H1 (cell line): ENCODE data around the gene CASQ2. TPM values are rescaled to one million over a fixed set of nuclear protein-coding genes. Genes with fewer than 3 reads are reported as not detected.

Source experiments
- CTCF ChIA-PET: fragments of 300-600 bp; sonication (Branson Sonifier 250); formaldehyde crosslinking; loops from one replicate; lab custom pipeline; 2021; ENCODE audit not compliant: partially characterized antibody; lab: Charles Lee
- POLR2A ChIA-PET: fragments of 300-600 bp; sonication (Branson Sonifier 250); formaldehyde crosslinking; loops from one replicate; lab custom pipeline; 2021; ENCODE audit warnings: inconsistent platforms; ENCODE audit not compliant: partially characterized antibody; lab: Charles Lee
- DNase-seq, 2 experiments: peaks; one replicate each; pipeline versions ENCODE4 v3.0.0 to v3.0.0-alpha.2; 2010 to 2022; ENCODE audit warnings: low spot score in 2 of 2, low read depth in 1 of 2, mixed read lengths in 1 of 2
- FAIRE-seq: peaks from 2 replicates; lab custom pipeline; 2011; peaks lifted over from hg19 to GRCh38; lab: Jason Lieb, UNC
- H2AFZ ChIP-seq: 2 replicates; pipeline ENCODE4 v1.8.1; 2012; ENCODE audit warnings: low read length, inconsistent platforms
- H2AK5ac ChIP-seq: 2 replicates; pipeline ENCODE4 v1.6.1; 2013; ENCODE audit warnings: low read depth, low read length
- H2BK120ac ChIP-seq: replicated peaks from 2 replicates; pipeline ENCODE3; 2013; ENCODE audit warnings: low read depth, low read length, inconsistent platforms
- H2BK12ac ChIP-seq: 2 replicates; pipeline ENCODE4 v1.6.1; 2013; ENCODE audit warnings: low read depth, low read length
- H2BK15ac ChIP-seq: 2 replicates; pipeline ENCODE4 v1.6.1; 2013; ENCODE audit warnings: low read length
- H2BK20ac ChIP-seq: 2 replicates; pipeline ENCODE4 v1.6.1; 2013; ENCODE audit warnings: low read length
- H2BK5ac ChIP-seq: 2 replicates; pipeline ENCODE4 v1.6.1; 2013; ENCODE audit warnings: low read depth, low read length
- H3K14ac ChIP-seq: 2 replicates; pipeline ENCODE4 v1.6.1; 2013; ENCODE audit warnings: inconsistent platforms; ENCODE audit not compliant: insufficient read length
- H3K18ac ChIP-seq: 2 replicates; pipeline ENCODE4 v1.6.1; 2013; ENCODE audit warnings: low read length; ENCODE audit errors: extremely low read depth
- H3K23ac ChIP-seq: 2 replicates; pipeline ENCODE4 v1.6.1; 2013; ENCODE audit warnings: inconsistent platforms; ENCODE audit not compliant: insufficient read length
- H3K23me2 ChIP-seq: 2 replicates; pipeline ENCODE4 v1.6.1; 2013; ENCODE audit warnings: low read depth, low read length
- H3K27ac ChIP-seq: 2 replicates; pipeline ENCODE4 v1.6.1; 2011; ENCODE audit warnings: low read depth, low read length, inconsistent platforms
- H3K27me3 ChIP-seq, 4 experiments: replicated peaks in 1 of 4; 1 replicate in 1 of 4; 2 replicates in 3 of 4; pipeline versions ENCODE4 v1.6.1 to v1.8.1; 2011 to 2013; ENCODE audit warnings: low read length in 3 of 4, mild to moderate bottlenecking in 3 of 4, inconsistent platforms in 2 of 4, mixed read lengths in 2 of 4, moderate library complexity in 1 of 4; ENCODE audit not compliant: control insufficient read depth in 3 of 4, insufficient read depth in 3 of 4; ENCODE audit errors: extremely low read depth in 1 of 4
- H3K36me3 ChIP-seq, 4 experiments: 2 replicates each; pipeline versions ENCODE4 v1.6.1 to v1.8.1; 2011 to 2013; ENCODE audit warnings: mild to moderate bottlenecking in 4 of 4, low read length in 3 of 4, moderate library complexity in 2 of 4, control low read depth in 1 of 4, inconsistent platforms in 1 of 4; ENCODE audit not compliant: insufficient read depth in 4 of 4, control insufficient read depth in 2 of 4
- H3K4ac ChIP-seq: replicated peaks from 2 replicates; pipeline ENCODE3; 2013; ENCODE audit warnings: low read length, low read depth, mixed read lengths, inconsistent platforms; ENCODE audit not compliant: insufficient read length
- H3K4me1 ChIP-seq, 4 experiments: replicated peaks in 1 of 4; 1 replicate in 1 of 4; 2 replicates in 3 of 4; pipeline versions ENCODE4 v1.6.1 to v1.8.1; 2011 to 2013; ENCODE audit warnings: low read length in 3 of 4, inconsistent platforms in 2 of 4, mixed read lengths in 1 of 4; ENCODE audit not compliant: insufficient read depth in 4 of 4, control insufficient read depth in 3 of 4
- H3K4me2 ChIP-seq, 2 experiments: 2 replicates each; pipeline versions ENCODE4 v1.6.1 to v1.8.1; 2011 to 2013; ENCODE audit warnings: low read depth in 2 of 2, low read length in 2 of 2, control low read depth in 1 of 2, inconsistent platforms in 1 of 2, mild to moderate bottlenecking in 1 of 2; ENCODE audit not compliant: insufficient read depth in 1 of 2
- H3K4me3 ChIP-seq, 4 experiments: fragments of 200-600, 300-600 bp in 1 of 4; sonication (generic), shearing (Covaris generic), sonication (Bioruptor Twin) in 1 of 4; 2 replicates each; pipeline versions ENCODE4 v1.5.1 to v1.8.1; 2011 to 2016; ENCODE audit warnings: low read length in 4 of 4, low read depth in 3 of 4, control low read depth in 2 of 4, inconsistent platforms in 2 of 4, mild to moderate bottlenecking in 2 of 4, mixed read lengths in 1 of 4, moderate library complexity in 1 of 4; ENCODE audit not compliant: insufficient read depth in 2 of 4; ENCODE audit errors: extremely low read depth in 1 of 4
- H3K56ac ChIP-seq: replicated peaks from 2 replicates; pipeline ENCODE3; 2013; ENCODE audit warnings: low read depth, mild to moderate bottlenecking, mixed read lengths, low read length, inconsistent platforms; ENCODE audit not compliant: insufficient read length
- H3K79me1 ChIP-seq: 2 replicates; pipeline ENCODE4 v1.6.1; 2013; ENCODE audit warnings: low read depth, low read length, control low read depth
- H3K79me2 ChIP-seq, 2 experiments: 2 replicates each; pipeline versions ENCODE4 v1.6.1 to v1.8.1; 2012 to 2013; ENCODE audit warnings: low read length in 2 of 2, mild to moderate bottlenecking in 2 of 2, inconsistent platforms in 1 of 2; ENCODE audit not compliant: insufficient read depth in 2 of 2, control insufficient read depth in 1 of 2
- H3K9ac ChIP-seq, 4 experiments: replicated peaks in 1 of 4; 1 replicate in 1 of 4; 2 replicates in 3 of 4; pipeline versions ENCODE4 v1.6.1 to v1.8.1; 2011 to 2013; ENCODE audit warnings: low read depth in 3 of 4, low read length in 3 of 4, control low read depth in 2 of 4, mild to moderate bottlenecking in 2 of 4, moderate library complexity in 2 of 4, inconsistent platforms in 1 of 4; ENCODE audit errors: extremely low read depth in 1 of 4
- H3K9me3 ChIP-seq, 2 experiments: 2 replicates each; pipeline versions ENCODE4 v1.6.1 to v1.8.1; 2012 to 2013; ENCODE audit warnings: mild to moderate bottlenecking in 2 of 2, moderate library complexity in 2 of 2, control low read depth in 1 of 2, inconsistent platforms in 1 of 2, low read depth in 1 of 2, low read length in 1 of 2, mixed read lengths in 1 of 2; ENCODE audit not compliant: insufficient read depth in 2 of 2
- H4K20me1 ChIP-seq, 2 experiments: replicated peaks in 1 of 2; 2 replicates each; pipeline versions ENCODE3 to v1.8.1; 2011 to 2013; ENCODE audit warnings: inconsistent platforms in 2 of 2, low read length in 2 of 2, mild to moderate bottlenecking in 1 of 2; ENCODE audit not compliant: insufficient read depth in 2 of 2, control insufficient read depth in 1 of 2
- H4K5ac ChIP-seq: 2 replicates; pipeline ENCODE4 v1.6.1; 2013; ENCODE audit warnings: low read length, low read depth, mixed read lengths, inconsistent platforms; ENCODE audit not compliant: insufficient read length
- H4K8ac ChIP-seq: 2 replicates; pipeline ENCODE4 v1.8.0; 2013; ENCODE audit warnings: mild to moderate bottlenecking, moderate library complexity, low read length, inconsistent platforms; ENCODE audit not compliant: insufficient read depth; ENCODE audit errors: extremely low read depth
- H4K91ac ChIP-seq: replicated peaks from 2 replicates; pipeline ENCODE3; 2013; ENCODE audit warnings: low read length, mixed read lengths, inconsistent platforms; ENCODE audit not compliant: insufficient read length
- ASH2L ChIP-seq: fragments of 200-600, 300-600 bp; sonication (generic); IDR thresholded peaks from one replicate; pipeline ENCODE4 v1.7.1; 2017; ENCODE audit warnings: low read length
- BCL11A ChIP-seq, 2 experiments: IDR thresholded peaks; one replicate each; pipeline ENCODE4 v1.6.1; 2011; ENCODE audit warnings: low read depth in 2 of 2, low read length in 2 of 2, mild to moderate bottlenecking in 2 of 2
- BRCA1 ChIP-seq: IDR thresholded peaks from 2 replicates; pipeline ENCODE4 v1.6.1; 2012; ENCODE audit warnings: low read depth, low read length, improper control_type of control experiment
- CTCF ChIP-seq, 3 experiments: IDR thresholded peaks; 1 replicate in 2 of 3; 2 replicates in 1 of 3; pipeline versions ENCODE4 v1.5.1 to v1.6.1; 2011; ENCODE audit warnings: low read length in 3 of 3, mild to moderate bottlenecking in 3 of 3, inconsistent platforms in 2 of 3, low read depth in 1 of 3, moderate library complexity in 1 of 3; ENCODE audit not compliant: insufficient read depth in 1 of 3; ENCODE audit errors: control extremely low read depth in 1 of 3
- EGR1 ChIP-seq: IDR thresholded peaks from 2 replicates; pipeline ENCODE4 v1.6.1; 2011; ENCODE audit warnings: low read depth, low read length, borderline replicate concordance
- GTF2F1 ChIP-seq: IDR thresholded peaks from 2 replicates; pipeline ENCODE4 v1.6.1; 2012; ENCODE audit warnings: low read depth, low read length, improper control_type of control experiment, borderline replicate concordance
- JUN ChIP-seq: IDR thresholded peaks from 2 replicates; pipeline ENCODE4 v1.6.1; 2011; ENCODE audit warnings: low read depth, mild to moderate bottlenecking, improper control_type of control experiment, low read length
- PHF8 ChIP-seq: fragments of 200-600 bp; sonication (generic); conservative IDR thresholded peaks from 2 replicates; pipeline ENCODE4 v1.7.1; 2012; ENCODE audit warnings: low read depth, mild to moderate bottlenecking, inconsistent platforms, low read length, moderate library complexity
- POLR2AphosphoS5 ChIP-seq: IDR thresholded peaks from 2 replicates; pipeline ENCODE4 v1.6.1; 2011; ENCODE audit warnings: low read depth, low read length
- RXRA ChIP-seq: IDR thresholded peaks from 2 replicates; pipeline ENCODE4 v1.6.1; 2011; ENCODE audit warnings: low read depth, mild to moderate bottlenecking, low read length, moderate library complexity; ENCODE audit not compliant: insufficient read depth
- SUZ12 ChIP-seq: fragments of 200-600 bp; sonication (generic); IDR thresholded peaks from 2 replicates; pipeline ENCODE4 v1.6.1; 2012; ENCODE audit warnings: mild to moderate bottlenecking, inconsistent platforms, low read length, moderate library complexity, mixed read lengths
- TEAD4 ChIP-seq: IDR thresholded peaks from 2 replicates; pipeline ENCODE4 v1.6.1; 2012; ENCODE audit warnings: low read depth, low read length, inconsistent platforms, mixed read lengths
- WGBS, 2 experiments: shearing (Covaris generic) in 1 of 2; methylation state at CpG; one replicate each; pipeline versions ENCODE4 v1.1.6 to v1.1.7; 2013 to 2015; ENCODE audit warnings: low lambda C conversion rate in 2 of 2, mixed read lengths in 2 of 2, inconsistent platforms in 1 of 2, low coverage in 1 of 2, missing lambda C conversion rate in 1 of 2; ENCODE audit not compliant: insufficient replicate concordance in 2 of 2, insufficient coverage in 1 of 2, insufficient read length in 1 of 2; ENCODE audit errors: extremely low coverage in 1 of 2, missing lambda C conversion rate in 1 of 2; 5-methylcytosine and 5-hydroxymethylcytosine counted together
- polyA plus RNA-seq, 7 experiments: library from polyadenylated mRNA; depleted of rRNA in 3 of 7; stranded (reverse) in 5 of 7; unstranded in 2 of 7; fragments of >200 nt in 5 of 7; fragments of 200-250 nt in 2 of 7; gene quantifications; 1 replicate in 5 of 7; 2 replicates in 1 of 7; 4 replicates in 1 of 7; pipeline versions ENCODE4 v1.2.1 to v1.2.3, GENCODE V29; 2011 to 2013; ENCODE audit warnings: missing spikeins in 2 of 7, mixed read lengths in 2 of 7
- total RNA-seq: library from RNA; stranded (reverse); fragmentation: NEBNext Ultra II Directional; extraction: Animal tissue kit (Norgen Biotek cat#: 25700); gene quantifications from 2 replicates; pipeline ENCODE4 v1.2.1, GENCODE V29; 2021

Gene CASQ2
- total and polyA plus RNA-seq, 2 of the 8 experiments (the other 6 are each of a cell fraction or from before 2014, with no cell fraction given), result not detected

DNA sequence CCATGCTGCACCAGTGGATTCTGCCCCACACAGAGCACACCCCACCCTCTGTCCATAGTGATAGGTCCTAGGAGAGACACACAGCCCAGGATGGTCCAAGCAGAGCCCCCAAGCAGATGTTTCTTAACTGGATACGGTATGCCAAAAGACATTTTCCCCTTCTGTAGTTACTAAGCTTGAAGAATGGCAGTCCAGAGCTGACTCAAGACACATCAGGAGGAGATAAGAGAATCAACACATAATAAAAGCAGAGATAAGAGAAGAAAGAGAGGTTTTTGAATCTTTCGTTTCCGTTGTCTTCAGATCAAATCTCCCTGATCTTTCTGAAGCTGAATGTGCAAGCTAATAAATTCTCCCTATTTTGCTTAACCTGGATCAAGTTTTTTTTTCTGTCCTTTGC is 21.8 kb upstream of the CASQ2 start:
- no peak overlapping the region for H4K5ac ChIP-seq
- H2BK5ac ChIP-seq, result no peak overlapping the region
- WGBS, 2 experiments, result 77% methylated on average over 3 of the region's 3 CpGs; no CpG with 5 or more reads in 1 of the 2 experiments
- no peaks in the 10 kb centered on the region for H4K20me1 ChIP-seq
- no peaks in the 10 kb centered on the region for H3K79me1 ChIP-seq
- H3K23me2 ChIP-seq, result no peaks in the 10 kb centered on the region
- H3K4me2 ChIP-seq, result no peak overlapping the region
- H3K4me3 ChIP-seq, result no peak overlapping the region
- H3K27ac ChIP-seq, result no peak overlapping the region
- H2BK20ac ChIP-seq, result no peak overlapping the region
- no peak overlapping the region for H2AFZ ChIP-seq
- no peak overlapping the region for H3K4ac ChIP-seq
- H3K14ac ChIP-seq, result no peak overlapping the region
- H3K9ac ChIP-seq, result no peak overlapping the region
- H3K36me3 ChIP-seq, result no peaks in the 10 kb centered on the region
- no peak overlapping the region for H3K23ac ChIP-seq
- TF ChIP-seq BRCA1 (no peak), ASH2L (no peak), EGR1 (no peak), BCL11A (IDR thresholded peaks at IDR 0.05; ENCODE audit: low read depth in 2 of 2, low read length in 2 of 2) (no peak), CTCF (IDR thresholded peaks at IDR 0.05; ENCODE audit: control extremely low read depth in 1 of 3, insufficient read depth in 1 of 3, low read depth in 1 of 3, low read length in 3 of 3) (no peak), RXRA (no peak), PHF8 (no peak), SUZ12 (no peak), POLR2AphosphoS5 (no peak), JUN (no peak), GTF2F1 (no peak), TEAD4 (no peak)
- H3K56ac ChIP-seq, result no peak overlapping the region
- no peak for DNase-seq
- H3K79me2 ChIP-seq, result no peaks in the 10 kb centered on the region
- H3K27me3 ChIP-seq, result no peaks in the 10 kb centered on the region
- FAIRE-seq, result no peak
- H3K4me1 ChIP-seq, result peaks cover 0 to 5% (median 2%) of the 10 kb centered on the region in 4 experiments; a peak in 2 of 7 replicates
- H4K8ac ChIP-seq, result no peak overlapping the region
- CTCF ChIA-PET, result interaction anchor here (0.5 to 1.5 kb wide), 4 partner anchors 13 to 191 kb away, joined by 3 to 4 read pairs (median 4); no protein-coding TSS in a partner anchor
- H4K91ac ChIP-seq, result no peak overlapping the region
- no peaks in the 10 kb centered on the region for H3K9me3 ChIP-seq
- H2BK12ac ChIP-seq, result no peak overlapping the region
- H2BK120ac ChIP-seq, result no peak overlapping the region
- POLR2A ChIA-PET, result no interaction called here
- no peak overlapping the region for H2AK5ac ChIP-seq
- H3K18ac ChIP-seq, result no peak overlapping the region
- H2BK15ac ChIP-seq, result no peak overlapping the region
